ENCODE data around the gene SDCBP2. TPM values are rescaled to one million over a fixed set of nuclear protein-coding genes. Genes with fewer than 3 reads are reported as not detected.

Gene SDCBP2
- polyA plus RNA-seq, 1 of the 3 experiments (the other 2 are of a cell fraction) = 3.0 TPM

DNA sequence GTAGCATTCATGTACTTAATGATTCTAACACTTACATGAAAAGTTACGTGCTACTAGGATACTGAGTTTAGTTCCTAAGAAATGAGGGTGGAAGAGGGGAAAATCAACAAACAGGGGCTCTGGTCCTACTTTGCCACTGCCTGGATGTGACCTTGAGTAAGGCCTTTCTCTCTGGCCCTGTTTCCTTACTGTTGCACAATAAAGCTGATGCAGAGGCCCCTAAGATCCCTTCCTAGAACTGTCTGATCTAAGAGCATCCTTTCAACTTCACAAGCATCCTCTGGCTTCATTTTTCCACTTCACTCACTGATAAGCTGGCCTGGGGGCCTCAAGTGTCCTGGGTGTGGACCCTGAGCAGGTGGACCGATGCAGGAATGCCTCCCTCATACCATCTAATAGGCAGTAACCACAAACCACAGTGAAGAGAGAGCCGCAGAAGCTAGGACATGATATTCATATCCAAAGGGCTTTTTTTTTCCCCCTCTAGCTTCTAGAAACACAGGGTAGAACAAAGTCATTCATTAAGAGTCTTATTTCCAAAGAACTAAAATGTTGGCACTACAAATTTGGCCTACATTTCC, 42.4 kb upstream of the SDCBP2 start (continued):
- TF ChIP-seq, protein P1, sequence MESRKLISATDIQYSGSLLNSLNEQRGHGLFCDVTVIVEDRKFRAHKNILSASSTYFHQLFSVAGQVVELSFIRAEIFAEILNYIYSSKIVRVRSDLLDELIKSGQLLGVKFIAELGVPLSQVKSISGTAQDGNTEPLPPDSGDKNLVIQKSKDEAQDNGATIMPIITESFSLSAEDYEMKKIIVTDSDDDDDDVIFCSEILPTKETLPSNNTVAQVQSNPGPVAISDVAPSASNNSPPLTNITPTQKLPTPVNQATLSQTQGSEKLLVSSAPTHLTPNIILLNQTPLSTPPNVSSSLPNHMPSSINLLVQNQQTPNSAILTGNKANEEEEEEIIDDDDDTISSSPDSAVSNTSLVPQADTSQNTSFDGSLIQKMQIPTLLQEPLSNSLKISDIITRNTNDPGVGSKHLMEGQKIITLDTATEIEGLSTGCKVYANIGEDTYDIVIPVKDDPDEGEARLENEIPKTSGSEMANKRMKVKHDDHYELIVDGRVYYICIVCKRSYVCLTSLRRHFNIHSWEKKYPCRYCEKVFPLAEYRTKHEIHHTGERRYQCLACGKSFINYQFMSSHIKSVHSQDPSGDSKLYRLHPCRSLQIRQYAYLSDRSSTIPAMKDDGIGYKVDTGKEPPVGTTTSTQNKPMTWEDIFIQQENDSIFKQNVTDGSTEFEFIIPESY (IDR thresholded peaks at IDR 0.05; ENCODE audit: borderline replicate concordance, low read depth) = no peak
- TF ChIP-seq, protein P2, sequence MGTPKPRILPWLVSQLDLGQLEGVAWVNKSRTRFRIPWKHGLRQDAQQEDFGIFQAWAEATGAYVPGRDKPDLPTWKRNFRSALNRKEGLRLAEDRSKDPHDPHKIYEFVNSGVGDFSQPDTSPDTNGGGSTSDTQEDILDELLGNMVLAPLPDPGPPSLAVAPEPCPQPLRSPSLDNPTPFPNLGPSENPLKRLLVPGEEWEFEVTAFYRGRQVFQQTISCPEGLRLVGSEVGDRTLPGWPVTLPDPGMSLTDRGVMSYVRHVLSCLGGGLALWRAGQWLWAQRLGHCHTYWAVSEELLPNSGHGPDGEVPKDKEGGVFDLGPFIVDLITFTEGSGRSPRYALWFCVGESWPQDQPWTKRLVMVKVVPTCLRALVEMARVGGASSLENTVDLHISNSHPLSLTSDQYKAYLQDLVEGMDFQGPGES (IDR thresholded peaks at IDR 0.05; ENCODE audit: low read depth, low read length) = no peak
- no peak for TF ChIP-seq FOSL2 (IDR thresholded peaks at IDR 0.05; ENCODE audit: borderline replicate concordance, low read depth)
- TF ChIP-seq GATA2 (CRISPR knock-in tag; IDR thresholded peaks at IDR 0.05) = no peak
- TF ChIP-seq TEAD4 (IDR thresholded peaks at IDR 0.05; ENCODE audit: borderline replicate concordance, insufficient read depth) = no peak
- TF ChIP-seq GABPA (IDR thresholded peaks at IDR 0.05; ENCODE audit: low read depth) = no peak
- TF ChIP-seq CHD2 (IDR thresholded peaks at IDR 0.05; ENCODE audit: low read length, partially characterized antibody) = no peak

DNA sequence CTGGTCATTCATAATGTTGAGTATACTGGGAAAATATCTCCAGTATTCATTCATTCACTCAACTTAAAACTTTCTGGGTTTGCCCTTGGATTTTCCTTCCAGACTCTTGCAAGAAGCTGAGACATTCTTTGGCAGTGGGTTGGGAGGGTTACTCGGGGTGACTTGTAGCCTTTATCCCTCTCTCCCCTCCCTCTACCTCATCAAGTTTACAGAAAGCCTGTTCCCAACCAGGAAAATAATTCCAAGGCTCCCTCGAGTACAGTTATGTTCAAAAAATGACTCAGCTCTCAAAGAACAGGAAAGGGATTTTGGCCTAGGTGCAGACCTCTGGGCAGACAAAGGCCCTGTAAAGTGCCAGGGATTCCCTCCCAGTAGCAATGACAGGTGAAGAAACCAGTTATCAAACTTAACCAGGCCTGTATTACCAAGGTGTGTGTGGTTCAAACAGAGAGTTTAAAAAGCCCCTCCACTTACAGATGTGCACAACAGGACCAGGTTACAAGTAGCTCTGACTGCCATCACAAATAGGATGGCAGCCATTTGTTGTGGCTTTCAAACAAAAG, 41.7 kb upstream of the SDCBP2 start:
- Histone ChIP-seq H3K27ac (ENCODE audit: low read depth in 2 of 2, low read length in 1 of 2) (peak overlapping the region in 1 of 2 experiments; percentile 45; a peak in 3 of 4 replicates), H3K4me1 (ENCODE audit: control insufficient read depth in 1 of 2, insufficient read depth in 2 of 2, low read depth in 1 of 2, low read length in 1 of 2) (peaks cover 2 to 20% of the 10 kb centered on the region in 2 experiments; a peak in 2 of 4 replicates), H2AFZ (ENCODE audit: low read depth) (no peak overlapping the region), H3K4me2 (peak overlapping the region; percentile 11; the same call in 1 of the 2 replicates), H3K9me3 (no peaks in the 10 kb centered on the region), H3K79me2 (ENCODE audit: insufficient read depth) (peaks cover 54% of the 10 kb centered on the region), H3F3A (replicated peaks; ENCODE audit: insufficient read depth) (peaks cover 5% of the 10 kb centered on the region), H3K36me3 (replicated peaks in 1 of 2; ENCODE audit: control insufficient read depth in 1 of 2, insufficient read depth in 2 of 2, low read length in 1 of 2) (peaks cover 41 to 58% of the 10 kb centered on the region in 2 experiments), H3K27me3 (ENCODE audit: insufficient read depth) (no peaks in the 10 kb centered on the region), H3K9ac (no peak overlapping the region), H3K9me2 (no peaks in the 10 kb centered on the region), H4K20me1 (ENCODE audit: insufficient read depth) (peaks cover 10% of the 10 kb centered on the region), H3K4me3 (ENCODE audit: low read depth in 2 of 2, low read length in 1 of 2) (no peak overlapping the region)
- 44% methylated on average over 2 of the region's 2 CpGs for WGBS (ENCODE audit: low lambda C conversion rate)
- TF ChIP-seq JUND (IDR thresholded peaks at IDR 0.05) = 0 out of 2 replicates have a peak, but pooled peaks have one; percentile 31
- TF ChIP-seq RAD21 (IDR thresholded peaks at IDR 0.05; ENCODE audit: low read length) = no peak
- peak; percentile 27; the same call in 1 of the 2 replicates for TF ChIP-seq FOSL2 (IDR thresholded peaks at IDR 0.05; ENCODE audit: borderline replicate concordance, low read depth)
- no peak for TF ChIP-seq ELF1 (IDR thresholded peaks at IDR 0.05)
- CTCF ChIA-PET = interaction anchor here (1.0 kb wide), 1 partner anchor 23 kb away, joined by 3 read pairs; no protein-coding TSS in a partner anchor
- POLR2A ChIA-PET = no interaction called here
- no peak for DNase-seq

GRCh38 chr20:1369970-1370369, 41.0 kb upstream of the SDCBP2 start:
- Histone ChIP-seq H3K36me3 (replicated peaks in 1 of 2; ENCODE audit: control insufficient read depth in 1 of 2, insufficient read depth in 2 of 2, low read length in 1 of 2) (peaks cover 40 to 58% of the 10 kb centered on the region in 2 experiments), H3K4me2 (0 out of 2 replicates have a peak overlapping the region, but pooled peaks have one; percentile 11), H3K9me2 (no peaks in the 10 kb centered on the region), H3K9ac (no peak overlapping the region), H3K27ac (ENCODE audit: low read depth in 2 of 2, low read length in 1 of 2) (peak overlapping the region in 1 of 2 experiments; percentile 45; a peak in 3 of 4 replicates), H3K79me2 (ENCODE audit: insufficient read depth) (peaks cover 49% of the 10 kb centered on the region), H4K20me1 (ENCODE audit: insufficient read depth) (peaks cover 4% of the 10 kb centered on the region), H3K4me3 (ENCODE audit: low read depth in 2 of 2, low read length in 1 of 2) (no peak overlapping the region), H3K27me3 (ENCODE audit: insufficient read depth) (no peaks in the 10 kb centered on the region), H3K4me1 (ENCODE audit: control insufficient read depth in 1 of 2, insufficient read depth in 2 of 2, low read depth in 1 of 2, low read length in 1 of 2) (peaks cover 2 to 16% of the 10 kb centered on the region in 2 experiments; a peak in 2 of 4 replicates), H2AFZ (ENCODE audit: low read depth) (no peak overlapping the region), H3K9me3 (no peaks in the 10 kb centered on the region), H3F3A (replicated peaks; ENCODE audit: insufficient read depth) (peaks cover 5% of the 10 kb centered on the region)
- TF ChIP-seq ELF1 (IDR thresholded peaks at IDR 0.05) = no peak
- TF ChIP-seq, protein P3, sequence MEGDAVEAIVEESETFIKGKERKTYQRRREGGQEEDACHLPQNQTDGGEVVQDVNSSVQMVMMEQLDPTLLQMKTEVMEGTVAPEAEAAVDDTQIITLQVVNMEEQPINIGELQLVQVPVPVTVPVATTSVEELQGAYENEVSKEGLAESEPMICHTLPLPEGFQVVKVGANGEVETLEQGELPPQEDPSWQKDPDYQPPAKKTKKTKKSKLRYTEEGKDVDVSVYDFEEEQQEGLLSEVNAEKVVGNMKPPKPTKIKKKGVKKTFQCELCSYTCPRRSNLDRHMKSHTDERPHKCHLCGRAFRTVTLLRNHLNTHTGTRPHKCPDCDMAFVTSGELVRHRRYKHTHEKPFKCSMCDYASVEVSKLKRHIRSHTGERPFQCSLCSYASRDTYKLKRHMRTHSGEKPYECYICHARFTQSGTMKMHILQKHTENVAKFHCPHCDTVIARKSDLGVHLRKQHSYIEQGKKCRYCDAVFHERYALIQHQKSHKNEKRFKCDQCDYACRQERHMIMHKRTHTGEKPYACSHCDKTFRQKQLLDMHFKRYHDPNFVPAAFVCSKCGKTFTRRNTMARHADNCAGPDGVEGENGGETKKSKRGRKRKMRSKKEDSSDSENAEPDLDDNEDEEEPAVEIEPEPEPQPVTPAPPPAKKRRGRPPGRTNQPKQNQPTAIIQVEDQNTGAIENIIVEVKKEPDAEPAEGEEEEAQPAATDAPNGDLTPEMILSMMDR (IDR thresholded peaks at IDR 0.05) = no peak
- TF ChIP-seq FOSL2 (IDR thresholded peaks at IDR 0.05; ENCODE audit: borderline replicate concordance, low read depth) = no peak
- no peak for TF ChIP-seq GATA2 (CRISPR knock-in tag; IDR thresholded peaks at IDR 0.05)
- TF ChIP-seq, protein P4, sequence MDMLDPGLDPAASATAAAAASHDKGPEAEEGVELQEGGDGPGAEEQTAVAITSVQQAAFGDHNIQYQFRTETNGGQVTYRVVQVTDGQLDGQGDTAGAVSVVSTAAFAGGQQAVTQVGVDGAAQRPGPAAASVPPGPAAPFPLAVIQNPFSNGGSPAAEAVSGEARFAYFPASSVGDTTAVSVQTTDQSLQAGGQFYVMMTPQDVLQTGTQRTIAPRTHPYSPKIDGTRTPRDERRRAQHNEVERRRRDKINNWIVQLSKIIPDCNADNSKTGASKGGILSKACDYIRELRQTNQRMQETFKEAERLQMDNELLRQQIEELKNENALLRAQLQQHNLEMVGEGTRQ (IDR thresholded peaks at IDR 0.05; ENCODE audit: borderline replicate concordance, low read depth, low read length) = no peak
- no peak for TF ChIP-seq NFIC (IDR thresholded peaks at IDR 0.05; ENCODE audit: borderline replicate concordance)
- DNase-seq = no peak
- WGBS (ENCODE audit: low lambda C conversion rate) = 93% methylated on average over 3 of the region's 3 CpGs
- ChIA-PET POLR2A (no interaction called here), CTCF (no interaction called here)
